Measurements from ENCODE around the gene OPCML.

Gene OPCML

GRCh38 chr11:133477251-133477625, 55.1 kb downstream of the OPCML start:
- Histone ChIP-seq H3K27ac (no peak overlapping the region), H3K9ac (no peak overlapping the region), H3K4me3 (IDR thresholded peaks at IDR 0.05; ENCODE audit: insufficient read depth, low read depth, low read length) (no peak overlapping the region), H3K79me2 (ENCODE audit: insufficient read depth, low read depth) (no peaks in the 10 kb centered on the region), H2AFZ (ENCODE audit: low read depth) (no peak overlapping the region), H4K20me1 (ENCODE audit: insufficient read depth) (no peaks in the 10 kb centered on the region), H3K27me3 (ENCODE audit: insufficient read depth, low read depth) (no peaks in the 10 kb centered on the region), H3K36me3 (ENCODE audit: insufficient read depth) (no peaks in the 10 kb centered on the region), H3K4me1 (ENCODE audit: low read depth, poor library complexity, severe bottlenecking) (no peaks in the 10 kb centered on the region), H3K4me2 (no peak overlapping the region)
- TF ChIP-seq, protein P1, sequence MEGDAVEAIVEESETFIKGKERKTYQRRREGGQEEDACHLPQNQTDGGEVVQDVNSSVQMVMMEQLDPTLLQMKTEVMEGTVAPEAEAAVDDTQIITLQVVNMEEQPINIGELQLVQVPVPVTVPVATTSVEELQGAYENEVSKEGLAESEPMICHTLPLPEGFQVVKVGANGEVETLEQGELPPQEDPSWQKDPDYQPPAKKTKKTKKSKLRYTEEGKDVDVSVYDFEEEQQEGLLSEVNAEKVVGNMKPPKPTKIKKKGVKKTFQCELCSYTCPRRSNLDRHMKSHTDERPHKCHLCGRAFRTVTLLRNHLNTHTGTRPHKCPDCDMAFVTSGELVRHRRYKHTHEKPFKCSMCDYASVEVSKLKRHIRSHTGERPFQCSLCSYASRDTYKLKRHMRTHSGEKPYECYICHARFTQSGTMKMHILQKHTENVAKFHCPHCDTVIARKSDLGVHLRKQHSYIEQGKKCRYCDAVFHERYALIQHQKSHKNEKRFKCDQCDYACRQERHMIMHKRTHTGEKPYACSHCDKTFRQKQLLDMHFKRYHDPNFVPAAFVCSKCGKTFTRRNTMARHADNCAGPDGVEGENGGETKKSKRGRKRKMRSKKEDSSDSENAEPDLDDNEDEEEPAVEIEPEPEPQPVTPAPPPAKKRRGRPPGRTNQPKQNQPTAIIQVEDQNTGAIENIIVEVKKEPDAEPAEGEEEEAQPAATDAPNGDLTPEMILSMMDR (conservative IDR thresholded peaks at IDR 0.05; ENCODE audit: low read depth, low read length) = no peak

- Histone ChIP-seq H3K4me1 (ENCODE audit: low read depth, poor library complexity, severe bottlenecking) (no peaks in the 10 kb centered on the region), H3K27me3 (ENCODE audit: insufficient read depth, low read depth) (no peaks in the 10 kb centered on the region), H3K4me3 (IDR thresholded peaks at IDR 0.05; ENCODE audit: insufficient read depth, low read depth, low read length) (no peak overlapping the region), H3K36me3 (ENCODE audit: insufficient read depth) (no peaks in the 10 kb centered on the region), H2AFZ (ENCODE audit: low read depth) (no peak overlapping the region), H3K4me2 (no peak overlapping the region), H3K27ac (no peak overlapping the region), H4K20me1 (ENCODE audit: insufficient read depth) (no peaks in the 10 kb centered on the region), H3K9ac (no peak overlapping the region), H3K79me2 (ENCODE audit: insufficient read depth, low read depth) (no peaks in the 10 kb centered on the region)
- TF ChIP-seq, protein P1 (conservative IDR thresholded peaks at IDR 0.05; ENCODE audit: low read depth, low read length) = no peak
These were observed 55.6 kb downstream of the OPCML start for GRCh38 chr11:133476570-133477250.

- Histone ChIP-seq H3K27me3 (ENCODE audit: insufficient read depth, low read depth) (no peaks in the 10 kb centered on the region), H3K9ac (no peak overlapping the region), H3K36me3 (ENCODE audit: insufficient read depth) (no peaks in the 10 kb centered on the region), H4K20me1 (ENCODE audit: insufficient read depth) (no peaks in the 10 kb centered on the region), H3K4me2 (no peak overlapping the region), H3K27ac (no peak overlapping the region), H3K4me1 (ENCODE audit: low read depth, poor library complexity, severe bottlenecking) (no peaks in the 10 kb centered on the region), H3K4me3 (IDR thresholded peaks at IDR 0.05; ENCODE audit: insufficient read depth, low read depth, low read length) (no peak overlapping the region), H2AFZ (ENCODE audit: low read depth) (no peak overlapping the region), H3K79me2 (ENCODE audit: insufficient read depth, low read depth) (no peaks in the 10 kb centered on the region)
- TF ChIP-seq, protein P1 (conservative IDR thresholded peaks at IDR 0.05; ENCODE audit: low read depth, low read length) = no peak
These were observed 57.8 kb downstream of the OPCML start for GRCh38 chr11:133474461-133474860.

- Histone ChIP-seq H4K20me1 (ENCODE audit: insufficient read depth) (no peaks in the 10 kb centered on the region), H2AFZ (ENCODE audit: low read depth) (no peak overlapping the region), H3K36me3 (ENCODE audit: insufficient read depth) (no peaks in the 10 kb centered on the region), H3K4me2 (no peak overlapping the region), H3K27me3 (ENCODE audit: insufficient read depth, low read depth) (no peaks in the 10 kb centered on the region), H3K27ac (no peak overlapping the region), H3K4me3 (IDR thresholded peaks at IDR 0.05; ENCODE audit: insufficient read depth, low read depth, low read length) (no peak overlapping the region), H3K4me1 (ENCODE audit: low read depth, poor library complexity, severe bottlenecking) (no peaks in the 10 kb centered on the region), H3K79me2 (ENCODE audit: insufficient read depth, low read depth) (no peaks in the 10 kb centered on the region), H3K9ac (no peak overlapping the region)
- TF ChIP-seq, protein P1 (conservative IDR thresholded peaks at IDR 0.05; ENCODE audit: low read depth, low read length) = no peak
These were observed 64.6 kb downstream of the OPCML start for GRCh38 chr11:133467686-133468085.

All from KMS-11 (cell line).